Retinal pigment epithelial cell (primary cell): ENCODE measurements around the gene FCHSD2.

Source experiments
- DNase-seq: peaks from one replicate; pipeline ENCODE4 v3.0.0-alpha.2; 2010; ENCODE audit warnings: low read depth
- H3K4me3 ChIP-seq: 2 replicates; pipeline ENCODE4 v1.5.1; 2011; ENCODE audit warnings: mild to moderate bottlenecking, low read length, control low read depth, moderate library complexity
- TF ChIP-seq, protein P1 (sequence below): conservative IDR thresholded peaks from 2 replicates; pipeline ENCODE4 v1.5.1; 2011; ENCODE audit warnings: low read depth, low read length, control low read depth, inconsistent platforms

FCHSD2 gene

GRCh38 chr11:73142128-73142377, at the start of gene FCHSD2:
Gene FCHSD2, minus strand, starts transcription at chr11:73142318. Its CDS starts 441 bp downstream, at chr11:73141877.
- peak within 1 kb of the TSS; percentile 86 for H3K4me3 ChIP-seq
- no peak for DNase-seq
- TF ChIP-seq, protein P1, sequence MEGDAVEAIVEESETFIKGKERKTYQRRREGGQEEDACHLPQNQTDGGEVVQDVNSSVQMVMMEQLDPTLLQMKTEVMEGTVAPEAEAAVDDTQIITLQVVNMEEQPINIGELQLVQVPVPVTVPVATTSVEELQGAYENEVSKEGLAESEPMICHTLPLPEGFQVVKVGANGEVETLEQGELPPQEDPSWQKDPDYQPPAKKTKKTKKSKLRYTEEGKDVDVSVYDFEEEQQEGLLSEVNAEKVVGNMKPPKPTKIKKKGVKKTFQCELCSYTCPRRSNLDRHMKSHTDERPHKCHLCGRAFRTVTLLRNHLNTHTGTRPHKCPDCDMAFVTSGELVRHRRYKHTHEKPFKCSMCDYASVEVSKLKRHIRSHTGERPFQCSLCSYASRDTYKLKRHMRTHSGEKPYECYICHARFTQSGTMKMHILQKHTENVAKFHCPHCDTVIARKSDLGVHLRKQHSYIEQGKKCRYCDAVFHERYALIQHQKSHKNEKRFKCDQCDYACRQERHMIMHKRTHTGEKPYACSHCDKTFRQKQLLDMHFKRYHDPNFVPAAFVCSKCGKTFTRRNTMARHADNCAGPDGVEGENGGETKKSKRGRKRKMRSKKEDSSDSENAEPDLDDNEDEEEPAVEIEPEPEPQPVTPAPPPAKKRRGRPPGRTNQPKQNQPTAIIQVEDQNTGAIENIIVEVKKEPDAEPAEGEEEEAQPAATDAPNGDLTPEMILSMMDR = no peak

DNA sequence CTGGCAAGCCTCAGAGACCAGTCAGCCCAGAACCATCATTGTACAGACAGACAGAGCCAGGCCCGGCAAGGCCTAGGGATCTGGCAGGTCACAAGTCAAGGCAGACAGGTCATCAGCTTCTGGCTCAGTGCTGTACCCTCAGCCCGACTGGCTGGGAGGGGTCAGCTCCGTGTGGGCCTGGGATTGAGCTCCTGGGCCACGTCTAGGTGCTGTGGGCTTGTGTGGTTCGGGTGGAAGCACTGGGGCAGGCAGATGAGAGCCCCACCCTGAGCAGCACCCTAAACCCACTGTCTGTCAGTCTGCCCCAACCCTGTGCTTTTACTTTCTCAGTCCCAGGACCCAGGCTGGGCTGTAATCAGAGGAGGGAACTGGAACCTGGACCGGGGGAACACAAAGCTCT, 49.0 kb upstream of the FCHSD2 start:
- TF ChIP-seq, protein P1 = no peak
- no peak overlapping the region for H3K4me3 ChIP-seq
- DNase-seq = no peak

- H3K4me3 ChIP-seq = no peak overlapping the region
- TF ChIP-seq, protein P1 = no peak
- no peak for DNase-seq
Observed at GRCh38 chr11:73190557-73190885, 48.4 kb upstream of the FCHSD2 start.

DNA sequence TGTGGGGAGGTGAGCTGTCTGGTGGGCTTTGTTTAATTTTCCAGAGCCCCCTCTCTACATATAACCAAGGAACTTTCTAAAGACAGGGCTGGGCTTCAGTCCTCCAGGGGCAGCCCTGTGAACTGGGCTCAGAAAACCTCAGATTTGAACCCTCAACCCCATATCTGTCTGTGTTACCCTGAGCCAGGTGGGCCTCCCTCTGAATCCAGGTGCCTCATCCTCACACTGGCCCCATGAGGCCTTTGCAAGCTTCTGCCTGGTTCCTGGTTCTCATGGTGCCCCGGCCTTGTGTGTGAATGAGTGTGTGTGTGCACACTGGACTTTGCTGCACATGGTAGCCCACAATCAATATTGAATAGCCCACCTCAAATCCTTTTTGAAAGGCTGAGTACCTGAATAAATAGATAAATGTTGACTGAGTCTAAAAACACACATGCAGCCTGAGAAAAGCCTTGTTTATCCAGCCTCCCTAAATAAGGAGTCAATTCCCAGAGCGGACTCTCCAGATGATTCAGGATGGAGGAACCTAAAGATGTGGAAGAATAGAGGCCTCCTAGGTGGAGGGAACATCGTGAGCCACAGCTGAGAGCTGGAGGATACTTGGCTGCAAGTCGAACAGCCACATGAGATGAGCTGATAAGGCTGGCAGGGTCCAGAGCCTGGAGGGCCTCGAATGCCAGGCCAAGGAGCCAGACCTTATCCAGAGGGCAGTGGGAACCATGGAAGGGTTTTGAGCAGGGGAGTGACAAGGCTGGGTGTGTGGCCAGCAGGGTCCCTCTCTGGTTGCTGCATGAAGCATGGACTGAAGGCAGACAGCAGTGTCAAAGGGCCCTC, 47.8 kb upstream of the FCHSD2 start:
- H3K4me3 ChIP-seq = no peak overlapping the region
- TF ChIP-seq, protein P1 = no peak
- no peak for DNase-seq

DNA sequence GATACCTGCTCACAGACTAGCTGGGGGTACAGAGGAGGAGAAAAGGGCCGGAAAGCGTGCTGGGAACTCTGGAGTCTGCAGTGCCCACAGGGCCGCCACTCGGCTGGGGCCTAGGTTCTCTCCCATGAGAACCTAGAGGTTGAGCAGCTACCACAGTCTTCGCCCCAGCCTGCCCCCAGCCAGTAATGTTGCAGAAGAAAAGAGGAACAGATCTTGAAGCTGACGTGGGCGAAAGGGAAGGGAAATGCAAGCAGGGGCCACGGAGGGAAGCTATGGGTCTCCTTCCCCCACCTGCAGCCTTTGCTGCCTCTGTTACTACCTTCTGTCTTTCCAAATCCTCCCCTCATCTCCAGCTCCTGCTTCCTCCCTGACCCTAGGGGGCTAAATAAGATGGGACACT, 47.2 kb upstream of the FCHSD2 start:
- no peak for DNase-seq
- TF ChIP-seq, protein P1 = no peak
- no peak overlapping the region for H3K4me3 ChIP-seq

- DNase-seq = no peak
- TF ChIP-seq, protein P1 = no peak
- H3K4me3 ChIP-seq = no peak overlapping the region
Observed at GRCh38 chr11:73188301-73188700, 46.2 kb upstream of the FCHSD2 start.

DNA sequence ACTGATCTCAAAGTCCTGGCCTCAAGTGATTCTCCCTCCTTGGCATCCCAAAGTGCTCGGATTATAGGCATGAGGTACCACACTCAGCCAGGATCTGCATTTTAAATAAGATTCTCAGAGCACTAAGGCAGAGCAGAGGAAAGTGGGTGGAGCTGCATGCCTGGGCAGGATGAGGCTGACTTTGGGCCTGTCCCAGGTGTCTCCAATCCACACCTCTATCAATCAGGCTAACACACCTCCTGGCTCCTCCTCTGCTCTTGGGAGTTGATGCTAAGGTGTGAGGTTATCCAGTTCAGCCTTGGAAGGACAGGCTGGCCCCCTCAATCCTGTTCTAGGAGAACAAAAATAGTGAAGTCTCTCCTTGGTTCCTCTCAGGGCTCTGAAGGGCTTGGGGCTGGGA, 45.7 kb upstream of the FCHSD2 start:
- no peak for DNase-seq
- H3K4me3 ChIP-seq = no peak overlapping the region
- TF ChIP-seq, protein P1 = no peak
